PC-9 (cell line): Measurements from ENCODE around the gene STAT5B.

ENCODE experiments used
- CTCF ChIP-seq: fragments of 200-600 bp; sonication (generic); conservative IDR thresholded peaks from 2 replicates; pipeline ENCODE4 v1.6.1; 2017; ENCODE audit warnings: mixed run types, antibody characterized with exemption, mild to moderate bottlenecking, moderate library complexity
- EZH2 ChIP-seq: fragments of 200-600 bp; sonication (generic); IDR thresholded peaks from 2 replicates; pipeline ENCODE4 v1.8.0; 2017; ENCODE audit warnings: antibody characterized with exemption, low read depth

- TF ChIP-seq CTCF (no peak), EZH2 (no peak)
These were observed 87.2 kb downstream of the STAT5B start for GRCh38 chr17:42188749-42189650.
